HG02610 (cell line): ENCODE data around the gene ITGB4.
"Not testable (repeated sequence)": the region's sequence is repeated elsewhere in the genome, so short reads cannot be mapped to it uniquely, and the experiment has no call there.

Experiments
- ATAC-seq: cut with Tn5 transposase; IDR thresholded peaks from one replicate; pipeline ENCODE4 v1.9.1; 2021; ENCODE audit warnings: mild to moderate bottlenecking, moderate library complexity; ENCODE audit not compliant: unreplicated experiment

The ITGB4 gene

GRCh38 chr17:75764711-75765421 lies 43.6 kb downstream of the ITGB4 start, which contains the start of gene GALK1:
GALK1 (minus strand) TSS chr17:75765192; CDS start chr17:75765136, 56 bp downstream.
- peak; percentile 61 for ATAC-seq

GRCh38 chr17:75765981-75766380 lies 44.7 kb downstream of the ITGB4 start:
- no peak for ATAC-seq

- ATAC-seq, result no peak
Observed at GRCh38 chr17:75767881-75768280, 46.6 kb downstream of the ITGB4 start.

- ATAC-seq, result no peak
Observed at GRCh38 chr17:75769536-75769935, 48.3 kb downstream of the ITGB4 start.

- no peak for ATAC-seq
Observed at GRCh38 chr17:75771334-75772281, 50.3 kb downstream of the ITGB4 start.

- no peak for ATAC-seq
Observed at GRCh38 chr17:75773121-75773807, 52.0 kb downstream of the ITGB4 start.

GRCh38 chr17:75773808-75774470 lies 52.7 kb downstream of the ITGB4 start:
- no peak for ATAC-seq

- no peak for ATAC-seq
Observed at GRCh38 chr17:75774471-75774990, 53.3 kb downstream of the ITGB4 start.

- no peak for ATAC-seq
Observed at GRCh38 chr17:75774991-75775668, 53.9 kb downstream of the ITGB4 start.

- ATAC-seq, result no peak
Observed at GRCh38 chr17:75776386-75777295, 55.4 kb downstream of the ITGB4 start.

- no peak for ATAC-seq
Observed at GRCh38 chr17:75777296-75777922, 56.1 kb downstream of the ITGB4 start.

- not testable (repeated sequence) for ATAC-seq
Observed at GRCh38 chr17:75778066-75778860, 57.0 kb downstream of the ITGB4 start.

GRCh38 chr17:75778861-75779249 lies 57.6 kb downstream of the ITGB4 start:
- peak; percentile 3 for ATAC-seq

- ATAC-seq, result peak; percentile 64
Observed at GRCh38 chr17:75779250-75779986, 58.2 kb downstream of the ITGB4 start.

GRCh38 chr17:75779987-75780889 lies 59.0 kb downstream of the ITGB4 start:
- ATAC-seq, result no peak
